Limb (tissue), 2 donors: ENCODE measurements around the gene CCDC141.

ENCODE experiments used
- DNase-seq, 2 donors: peaks; one replicate each; pipeline ENCODE4 v3.0.0-alpha.2; 2016; ENCODE audit errors: extremely low spot score in 2 of 2

The CCDC141 gene

DNA sequence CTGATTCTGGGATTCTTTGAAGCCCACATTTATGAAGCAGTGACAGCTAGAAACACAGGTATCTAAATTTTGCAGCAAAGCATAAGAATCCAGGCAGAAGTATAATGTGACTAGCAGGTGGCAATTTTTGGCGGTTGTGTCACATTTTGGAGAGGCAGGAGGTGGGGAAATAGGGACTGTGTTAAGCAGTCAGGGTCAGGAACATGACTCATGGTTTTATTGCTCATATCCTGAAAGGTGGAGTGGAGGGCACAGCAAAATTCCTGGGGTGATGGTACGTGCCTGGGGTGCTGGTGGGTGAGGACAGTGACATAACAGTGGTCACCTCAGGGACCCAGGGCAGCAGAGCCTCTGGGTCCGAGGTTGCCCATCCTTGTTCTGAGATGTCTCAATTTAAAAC lies 179.2 kb downstream of the CCDC141 start:
- DNase-seq = no peak

DNA sequence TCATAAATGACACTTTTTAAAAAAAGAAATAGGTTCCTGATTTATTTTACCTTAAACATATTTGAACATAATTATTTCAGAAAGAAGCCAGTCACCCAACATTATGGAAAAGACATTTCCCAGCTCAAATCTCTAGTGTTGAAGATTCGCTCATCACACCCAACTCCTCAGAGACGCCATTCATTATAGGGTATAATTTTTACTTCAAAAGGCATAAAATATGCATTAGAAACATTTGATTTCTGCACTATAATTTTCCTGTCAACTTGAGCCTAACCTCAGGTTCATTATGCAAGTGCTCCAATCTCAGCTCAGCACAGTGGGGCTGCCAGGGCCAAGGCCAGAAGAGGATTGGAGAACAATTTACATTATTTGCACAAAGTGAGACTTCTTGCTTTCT lies 183.9 kb downstream of the CCDC141 start:
- DNase-seq = no peak

DNA sequence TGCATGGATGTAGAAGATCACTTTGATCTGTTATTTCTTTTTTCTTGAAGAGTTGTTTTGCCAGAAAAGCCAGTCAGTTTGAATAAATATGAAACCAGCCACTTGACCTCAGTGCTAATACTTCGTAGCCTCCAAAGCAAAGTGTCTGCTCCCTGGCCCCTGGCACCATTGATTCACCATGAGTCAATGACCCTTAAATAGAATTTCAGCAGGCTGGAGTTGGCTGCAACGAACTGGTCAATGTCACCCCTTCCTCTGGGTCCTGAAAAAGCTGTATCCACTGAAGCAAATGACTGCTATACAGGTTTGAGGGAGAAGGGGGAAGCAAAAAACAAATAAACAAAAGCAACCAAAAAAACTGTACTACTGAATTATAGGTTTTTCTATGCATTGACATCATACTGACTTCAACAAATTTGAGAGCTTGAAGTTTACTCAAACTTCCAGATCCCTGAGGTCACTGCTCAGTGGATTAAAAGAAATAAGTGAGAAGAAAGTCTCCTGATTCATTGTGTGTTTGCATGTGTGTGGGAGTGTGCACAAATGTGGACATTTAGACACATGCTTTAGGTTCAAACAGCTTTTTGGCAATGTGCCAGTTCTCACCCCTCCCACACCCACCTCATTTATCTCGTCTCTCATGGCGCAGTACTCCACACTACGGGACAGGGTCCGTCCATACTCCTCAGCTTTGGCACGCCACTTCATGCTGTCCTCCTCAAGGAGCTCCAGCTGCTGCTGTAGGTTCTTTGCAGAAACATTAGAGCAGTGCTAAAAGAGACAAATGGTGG lies 184.6 kb downstream of the CCDC141 start:
- DNase-seq = peak in 1 of 2 donors; percentile 44

DNA sequence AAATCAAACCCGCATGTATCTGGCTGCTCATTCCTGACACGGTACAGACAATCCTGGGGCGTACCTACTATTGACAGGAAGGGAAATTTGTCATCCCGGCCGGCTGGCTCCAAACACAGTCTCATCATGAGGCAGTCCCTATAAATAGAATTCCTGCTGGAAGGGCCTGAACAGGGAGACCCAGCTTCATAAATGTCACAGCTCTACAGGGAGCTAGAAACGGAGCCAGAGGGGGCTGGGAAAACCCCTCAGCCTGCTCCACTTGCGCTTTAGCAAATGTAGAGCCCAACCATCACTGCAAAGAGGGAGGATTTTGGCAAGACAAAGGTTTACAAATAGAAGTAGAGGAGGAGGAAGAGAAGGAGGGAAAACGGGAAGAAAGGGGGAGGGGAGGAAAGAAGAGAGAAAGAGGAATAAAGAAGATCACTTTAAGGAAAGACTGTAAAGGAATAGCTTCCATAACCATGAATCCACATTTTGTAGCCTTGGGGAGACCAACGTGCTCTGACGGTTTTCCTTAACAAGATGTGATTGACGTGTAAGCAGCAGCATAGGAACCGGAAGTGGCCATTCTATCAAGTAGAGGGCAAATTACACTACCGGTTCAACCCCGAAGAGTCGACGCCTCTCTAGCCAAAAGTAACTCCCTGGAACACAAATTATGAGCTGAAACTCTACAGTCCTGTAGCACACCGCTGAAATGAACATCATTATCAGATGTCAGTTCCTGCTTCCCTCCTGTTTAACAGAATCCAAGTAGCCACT lies 185.9 kb downstream of the CCDC141 start:
- DNase-seq = peak; percentile 38 to 67

DNA sequence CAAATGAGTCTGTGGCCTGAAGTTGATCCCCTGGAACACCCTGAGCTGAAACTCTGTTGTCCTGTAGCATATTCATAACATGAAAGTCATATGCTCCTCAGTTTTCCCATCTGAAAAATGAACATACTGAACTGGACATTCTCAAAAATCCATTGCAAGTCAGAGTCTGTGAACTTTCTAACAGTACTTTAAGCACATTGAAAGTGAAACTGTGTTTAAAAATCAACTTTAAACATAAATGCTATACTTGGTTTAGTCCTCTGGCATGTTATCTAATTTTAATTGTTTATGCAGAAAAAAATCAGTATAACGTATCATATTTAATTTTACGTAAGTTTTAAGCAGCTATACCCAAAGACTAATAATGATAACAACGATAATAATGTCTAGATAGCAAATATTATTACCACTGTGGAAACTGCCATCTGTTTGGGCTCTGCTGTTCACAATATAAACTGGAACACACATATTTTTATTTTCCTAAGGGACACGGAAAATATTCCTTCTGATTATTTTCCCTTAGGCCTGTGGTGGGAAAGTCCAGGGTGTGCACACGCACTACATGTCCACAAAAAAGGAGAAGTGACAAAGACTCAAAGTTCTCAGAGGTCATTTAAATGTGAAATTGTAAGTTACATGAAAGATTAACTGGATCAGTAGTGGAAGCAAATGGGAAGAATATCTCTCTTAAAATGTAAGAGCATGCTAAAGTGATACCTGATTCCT lies 186.6 kb downstream of the CCDC141 start:
- no peak for DNase-seq

DNA sequence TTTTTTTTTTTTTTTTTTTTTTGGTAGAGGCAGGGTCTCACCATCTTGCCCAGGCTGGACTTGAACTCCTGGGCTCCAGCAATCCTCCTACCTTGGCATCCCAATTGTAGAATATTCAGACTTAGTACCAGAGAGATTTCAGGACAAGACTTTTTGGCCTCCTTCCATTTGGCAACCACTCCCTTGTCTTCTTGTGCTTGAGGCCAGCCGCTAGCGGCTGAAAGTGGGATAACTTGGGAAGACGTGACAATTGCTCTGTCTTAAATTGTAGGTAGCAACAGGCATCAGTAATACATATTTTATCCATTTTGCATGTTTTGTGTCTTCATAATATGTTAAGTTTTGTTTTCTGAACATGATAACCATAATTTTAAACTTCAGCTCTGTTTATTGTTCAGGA lies 189.4 kb downstream of the CCDC141 start:
- DNase-seq = no peak

DNA sequence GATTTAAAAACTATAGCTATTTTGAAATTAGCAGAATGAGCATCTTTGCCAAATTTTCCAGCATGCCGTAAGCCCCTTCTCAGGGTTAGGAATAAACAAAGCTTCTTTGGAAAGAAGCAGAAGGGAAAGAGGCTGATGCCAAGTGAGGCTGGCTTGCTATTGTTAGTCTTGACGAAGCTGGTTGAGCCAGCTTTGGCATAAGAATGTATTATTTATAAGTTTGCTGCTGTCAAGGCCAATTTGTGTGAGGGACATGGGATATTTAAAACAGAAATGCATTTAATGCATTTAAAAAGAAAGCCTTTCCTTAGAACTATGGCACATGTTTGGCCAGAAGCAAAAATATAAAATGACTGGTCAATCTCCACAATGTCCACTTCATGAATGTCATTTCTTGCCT lies 190.2 kb downstream of the CCDC141 start:
- DNase-seq = no peak

DNA sequence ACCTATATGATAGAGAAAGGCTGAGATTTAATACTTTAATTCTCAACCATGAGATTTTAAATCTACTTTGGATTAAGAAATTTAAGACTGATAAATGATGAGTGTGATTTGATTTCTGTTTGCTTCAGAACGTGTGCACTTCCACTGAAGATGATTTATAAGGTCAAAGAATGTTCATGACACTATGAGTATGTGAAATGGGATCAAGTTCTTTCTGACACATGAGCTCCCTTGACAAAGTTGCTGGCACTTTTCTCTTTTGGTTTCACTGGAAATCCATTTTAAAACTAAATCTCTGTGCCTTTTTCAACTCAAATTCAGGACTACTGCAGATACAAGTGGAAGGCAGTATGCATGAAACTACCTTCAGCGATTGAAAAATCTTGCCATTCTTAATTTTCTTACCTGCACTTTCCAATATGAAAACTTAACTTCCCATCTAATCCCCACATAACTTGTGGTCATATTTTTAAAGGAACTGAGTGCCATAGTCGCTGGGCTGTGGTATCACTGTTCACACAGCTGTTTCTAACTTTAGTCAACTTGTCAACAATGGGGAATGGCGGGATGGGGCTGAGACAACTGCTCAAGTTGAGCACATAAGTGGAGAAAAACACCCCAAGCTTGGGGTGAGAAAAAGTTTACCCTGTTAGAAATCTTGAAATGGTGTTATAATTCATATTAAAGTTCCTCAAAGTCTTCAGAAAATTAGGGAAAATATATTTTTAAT lies 190.9 kb downstream of the CCDC141 start:
- no peak for DNase-seq

DNA sequence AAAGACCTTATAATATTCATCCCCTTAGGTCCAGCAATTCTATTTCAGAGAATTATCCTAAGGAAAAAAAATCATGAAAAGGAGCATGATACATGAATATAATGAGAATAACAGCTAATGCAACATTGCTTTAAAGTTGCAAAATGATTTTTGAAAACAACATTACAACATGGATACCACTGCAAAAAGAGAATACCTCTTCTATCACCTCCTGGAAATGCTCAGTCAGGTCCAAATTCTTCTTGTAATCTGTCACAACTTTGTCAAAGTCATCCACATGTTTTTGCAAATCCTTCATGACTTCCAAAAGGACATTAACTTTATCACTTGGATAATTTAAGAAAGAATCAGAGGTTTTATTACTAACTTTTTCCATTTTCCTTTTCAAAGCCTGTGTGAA lies 194.8 kb downstream of the CCDC141 start:
- DNase-seq = no peak

DNA sequence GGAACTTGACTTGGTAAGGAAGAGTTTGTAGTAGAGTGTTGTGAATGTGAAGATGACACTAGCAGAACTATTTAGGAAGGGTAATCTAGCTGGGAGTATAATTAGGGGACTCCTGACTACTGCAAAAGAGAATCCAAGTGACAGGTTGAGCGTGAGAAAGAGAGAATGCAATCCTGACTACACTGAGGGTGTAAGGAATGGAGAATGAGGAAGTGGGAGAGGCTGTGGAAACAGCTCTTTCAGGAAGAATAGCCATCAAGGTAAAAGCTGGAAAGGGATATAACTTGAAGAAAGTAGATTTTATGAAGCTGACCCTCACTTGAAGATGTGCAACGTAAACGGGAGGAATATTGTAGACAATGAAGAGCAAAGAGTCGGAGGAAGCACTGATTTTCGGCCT lies 201.6 kb downstream of the CCDC141 start:
- no peak for DNase-seq

DNA sequence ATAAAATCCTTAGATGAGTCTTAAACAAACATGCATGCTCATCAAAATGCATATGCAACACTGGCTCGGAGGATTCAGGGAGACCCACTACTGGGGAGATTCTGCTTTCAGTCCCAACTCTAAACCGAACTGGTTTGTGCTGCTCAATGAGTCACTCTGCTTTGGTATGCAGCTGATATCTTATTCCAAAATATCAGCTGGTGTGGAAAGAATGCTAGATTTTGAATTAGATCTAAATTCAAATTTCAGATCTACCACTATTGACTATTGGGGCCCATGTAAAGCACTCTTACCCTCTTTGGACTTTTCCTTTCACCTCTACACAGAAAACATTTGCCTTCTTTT lies 203.5 kb downstream of the CCDC141 start:
- no peak for DNase-seq

DNA sequence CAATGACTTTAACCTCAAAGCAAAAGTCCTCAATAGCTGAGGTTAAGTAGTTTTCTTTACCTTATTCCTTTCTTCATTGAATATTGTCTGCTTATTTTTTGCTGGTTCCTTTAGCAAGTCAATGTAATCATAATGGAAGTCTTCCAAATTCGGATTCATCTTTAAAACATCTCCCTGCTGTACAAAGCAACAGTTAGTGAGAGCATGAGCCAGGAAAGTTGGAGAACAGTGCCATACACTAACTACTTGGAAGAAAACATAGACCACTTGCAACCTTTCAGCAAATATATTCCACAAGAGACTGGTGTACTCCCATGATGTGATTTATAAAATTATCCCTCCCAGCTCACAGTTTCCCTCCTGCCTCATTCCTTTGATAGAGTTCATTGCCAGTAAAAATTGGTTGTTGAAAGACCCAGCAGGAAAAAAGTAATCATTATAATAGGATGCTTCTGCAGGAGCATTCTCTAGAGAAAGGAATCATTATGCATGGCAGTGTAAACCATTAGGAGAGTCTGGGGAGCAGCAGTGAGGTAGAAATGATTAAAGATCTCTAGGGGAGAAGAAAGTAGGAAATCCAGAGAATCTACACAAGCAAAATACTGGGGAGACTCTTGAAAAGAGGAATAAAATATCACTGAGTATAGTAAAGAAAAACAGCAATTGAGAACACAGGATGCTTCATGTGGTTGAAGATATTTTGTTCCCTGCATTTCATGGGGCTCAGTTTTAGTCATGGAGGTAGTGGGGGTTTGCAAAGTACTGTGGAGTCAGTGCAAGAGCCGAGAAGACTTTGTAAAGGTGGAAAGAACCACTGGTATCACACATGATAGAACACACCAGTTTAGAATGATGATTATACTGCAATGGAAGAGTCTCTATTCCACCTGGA lies 204.1 kb downstream of the CCDC141 start:
- no peak for DNase-seq

DNA sequence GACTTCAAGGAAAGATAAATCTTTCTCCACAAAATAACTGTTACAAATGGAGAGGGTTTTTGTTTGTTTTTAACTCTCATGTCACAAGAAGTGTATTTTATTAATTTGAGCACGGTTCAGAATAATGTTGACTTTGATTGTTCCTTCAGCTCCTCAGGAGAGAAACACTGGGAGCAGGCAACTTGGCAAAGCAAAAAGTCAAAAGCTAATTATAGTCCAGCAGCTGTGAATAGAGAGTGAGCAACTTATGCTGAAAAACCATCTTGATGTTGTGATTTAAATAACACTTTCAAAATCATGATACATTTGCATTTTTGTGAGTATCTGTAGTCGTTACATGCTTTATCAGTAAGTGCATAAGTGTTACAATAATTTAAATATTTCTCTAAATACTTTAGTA lies 205.2 kb downstream of the CCDC141 start:
- DNase-seq = no peak

DNA sequence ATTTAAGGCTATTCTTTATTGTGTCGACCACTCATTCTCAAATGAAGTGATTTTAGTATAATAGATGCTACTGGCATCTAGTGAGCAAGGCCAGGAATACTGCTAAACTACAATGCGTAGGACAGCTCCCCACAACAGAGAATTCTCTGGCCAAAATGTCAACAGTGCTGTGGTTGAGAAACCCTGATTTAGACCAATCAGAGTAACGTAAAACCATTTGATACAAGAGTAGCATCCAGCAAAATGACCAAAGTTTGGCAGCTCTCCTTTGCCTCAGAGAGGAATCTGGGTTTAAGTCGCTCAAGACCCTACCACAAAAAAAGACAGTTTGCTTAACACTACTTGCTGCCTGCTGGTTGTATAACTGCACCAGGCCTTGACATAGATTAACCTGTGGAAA lies 205.7 kb downstream of the CCDC141 start:
- no peak for DNase-seq

DNA sequence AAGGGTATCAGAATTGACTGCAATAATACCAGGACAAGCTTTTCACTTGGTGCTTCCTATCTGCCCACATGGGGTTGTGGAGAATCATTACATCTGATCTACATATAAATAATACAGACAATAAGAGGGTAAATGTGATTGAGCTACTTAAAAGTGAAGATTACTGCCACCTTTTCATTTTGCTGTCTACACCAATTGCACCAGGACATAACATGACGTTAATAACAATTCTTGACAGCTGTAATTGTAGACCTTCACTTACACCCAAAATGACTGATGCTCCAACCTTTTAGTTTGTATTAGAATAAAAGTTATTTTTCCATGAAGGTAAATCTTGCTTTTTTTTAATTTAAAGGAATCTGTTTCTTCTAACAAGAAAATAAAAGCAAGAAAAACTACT lies 206.2 kb downstream of the CCDC141 start:
- no peak for DNase-seq

DNA sequence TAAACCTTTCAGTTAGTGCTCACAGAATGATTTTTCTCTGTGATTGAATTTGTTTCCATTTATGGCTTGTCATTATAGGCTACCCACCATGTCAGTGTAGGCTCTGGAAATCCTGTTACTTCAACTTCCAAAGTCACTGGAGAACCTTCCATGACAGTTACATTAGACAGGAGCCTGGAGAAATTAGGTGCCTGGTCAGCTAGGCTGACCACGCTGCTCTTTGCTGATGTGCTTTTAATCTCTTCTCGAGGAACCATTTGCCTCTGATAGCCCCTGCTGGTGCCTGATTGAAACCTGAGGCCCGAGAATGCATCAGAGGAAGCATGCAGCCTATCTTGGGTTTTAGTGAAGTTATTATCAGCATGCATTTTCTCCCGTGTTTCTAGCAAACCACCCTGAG lies 213.1 kb downstream of the CCDC141 start:
- DNase-seq = no peak

DNA sequence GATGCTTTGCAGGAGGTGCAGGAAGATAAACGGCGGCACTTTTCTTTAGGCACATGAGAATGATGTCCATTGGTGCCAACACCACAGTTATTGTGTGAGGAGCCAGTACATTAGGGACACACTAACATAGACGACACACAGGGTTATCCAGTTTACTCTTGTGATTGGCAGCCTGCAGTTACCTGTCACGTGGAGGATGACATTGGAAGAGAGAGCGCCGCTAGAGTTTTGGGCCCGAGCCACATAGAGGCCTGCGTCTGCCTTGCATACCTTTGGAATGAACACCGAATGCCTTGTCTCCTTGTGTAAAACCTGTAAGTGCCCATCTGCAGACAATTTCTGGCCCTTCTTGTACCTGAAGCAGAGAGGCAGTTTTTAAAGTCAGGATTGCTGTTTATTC lies 215.9 kb downstream of the CCDC141 start:
- no peak for DNase-seq

DNA sequence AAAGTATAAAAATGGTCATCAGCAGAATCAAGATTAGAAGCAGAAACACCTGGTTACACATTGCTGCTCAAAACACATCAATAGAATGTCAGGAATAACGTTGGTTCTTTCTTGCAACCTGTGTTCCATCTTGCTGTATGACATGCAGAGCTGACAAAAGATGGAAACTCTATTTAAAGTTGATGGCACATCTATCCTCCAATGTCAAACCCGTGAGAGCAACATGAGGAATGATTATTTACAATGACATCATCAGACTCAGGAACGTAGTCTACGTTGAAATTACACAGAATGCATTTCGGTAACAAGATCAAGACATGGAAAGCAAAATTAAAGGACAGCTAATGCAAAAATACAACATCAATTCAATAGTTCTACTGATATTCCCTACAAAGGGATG lies 216.6 kb downstream of the CCDC141 start:
- no peak for DNase-seq

DNA sequence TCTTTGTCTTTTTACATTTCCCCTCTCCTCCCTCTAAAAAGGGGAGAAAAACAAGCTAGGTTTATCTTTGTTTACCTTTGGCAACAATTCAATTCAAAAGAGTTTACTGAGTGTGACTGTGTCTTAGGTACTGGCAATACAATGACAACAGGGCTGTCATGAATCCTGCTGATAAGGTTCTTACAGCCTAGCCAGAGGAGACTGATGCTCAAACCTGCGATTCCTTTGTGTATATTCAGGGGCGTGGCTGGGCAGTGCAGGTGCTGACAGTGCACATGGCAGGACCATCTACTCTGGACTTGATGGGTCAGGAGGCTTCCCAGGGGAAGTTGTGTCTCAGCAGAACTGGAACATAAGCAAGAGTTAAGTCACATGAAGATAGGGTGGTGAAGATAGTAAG lies 219.5 kb downstream of the CCDC141 start:
- DNase-seq = no peak

DNA sequence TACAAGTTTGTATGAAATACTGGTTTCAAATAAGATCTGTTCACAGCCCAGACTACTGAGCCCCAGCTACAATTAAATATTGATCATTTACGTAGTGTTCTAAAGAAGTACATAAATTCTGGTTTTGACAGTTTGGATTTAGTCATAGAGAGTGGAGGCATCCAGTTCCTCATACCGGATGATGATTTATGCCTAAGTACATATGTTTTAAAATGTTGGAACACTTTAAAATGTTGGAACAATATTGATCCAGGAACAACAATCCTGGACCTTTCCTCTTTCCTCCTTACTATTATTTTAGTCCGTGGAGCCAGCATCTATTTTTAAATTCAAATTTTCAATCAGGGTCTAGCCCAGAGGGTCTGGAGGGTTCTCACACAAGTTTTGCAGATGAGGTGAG lies 220.0 kb downstream of the CCDC141 start:
- DNase-seq = no peak
